Measurements from ENCODE around the gene AGO3. TPM values are rescaled to one million over a fixed set of nuclear protein-coding genes. Genes with fewer than 3 reads are reported as not detected.

AGO3 gene
- total RNA-seq, 1 experiment from 2014 or later = 39.4 TPM

DNA sequence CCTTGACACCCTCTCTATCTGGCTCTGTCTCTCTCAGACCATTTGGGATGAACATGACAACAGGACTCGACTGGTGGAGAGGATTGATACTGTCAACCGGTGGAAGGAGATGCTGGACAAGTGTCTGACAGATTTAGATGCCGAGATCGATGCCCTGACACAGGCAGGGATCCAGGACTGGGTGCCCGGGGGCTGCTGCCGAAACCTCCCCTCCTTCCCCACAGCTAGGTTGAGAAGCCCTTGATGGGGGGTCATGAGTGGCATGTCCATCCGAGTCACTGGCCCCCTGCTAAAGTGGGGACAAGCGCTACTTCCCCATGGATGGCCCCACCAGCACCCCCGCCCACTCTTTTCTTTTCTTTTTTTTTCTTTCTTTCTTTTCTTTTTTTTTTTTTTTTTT is 154.2 kb downstream of the AGO3 start:
- H3K27me3 ChIP-seq (ENCODE audit: control insufficient read depth, insufficient read depth, low read length) = no peaks in the 10 kb centered on the region
- ATAC-seq (no peak), DNase-seq (ENCODE audit: low read depth, low spot score) (no peak)
- H3K27ac ChIP-seq (ENCODE audit: low read length) = no peak overlapping the region
- H3K4me1 ChIP-seq (ENCODE audit: control insufficient read depth, insufficient read depth, low read length) = no peaks in the 10 kb centered on the region; the same call in 1 of the 2 replicates
- in situ Hi-C loops (cut with HindIII; ENCODE audit: low pct_unique_long_range_greater_than_20kb, low sequenced_read_pairs) = no loop called here
- intact Hi-C loops (cut with micrococcal nuclease; ENCODE audit: unreplicated experiment) = no loop called here
- CTCF ChIA-PET = no interaction called here
- no TSS peak for BruUV-seq (replicated peaks)
- H3K36me3 ChIP-seq (ENCODE audit: control insufficient read depth, insufficient read depth, low read length) = peaks cover 4% of the 10 kb centered on the region; the same call in 1 of the 2 replicates
- H3K4me3 ChIP-seq (ENCODE audit: low read depth in 2 of 2, low read length in 2 of 2) = no peak overlapping the region
- TF ChIP-seq SIN3A (IDR thresholded peaks at IDR 0.05; ENCODE audit: borderline replicate concordance, insufficient read depth, low read depth, low read length) (no peak), TCF7L2 (IDR thresholded peaks at IDR 0.05; ENCODE audit: low read depth, low read length) (no peak)
- TF ChIP-seq, protein P1, sequence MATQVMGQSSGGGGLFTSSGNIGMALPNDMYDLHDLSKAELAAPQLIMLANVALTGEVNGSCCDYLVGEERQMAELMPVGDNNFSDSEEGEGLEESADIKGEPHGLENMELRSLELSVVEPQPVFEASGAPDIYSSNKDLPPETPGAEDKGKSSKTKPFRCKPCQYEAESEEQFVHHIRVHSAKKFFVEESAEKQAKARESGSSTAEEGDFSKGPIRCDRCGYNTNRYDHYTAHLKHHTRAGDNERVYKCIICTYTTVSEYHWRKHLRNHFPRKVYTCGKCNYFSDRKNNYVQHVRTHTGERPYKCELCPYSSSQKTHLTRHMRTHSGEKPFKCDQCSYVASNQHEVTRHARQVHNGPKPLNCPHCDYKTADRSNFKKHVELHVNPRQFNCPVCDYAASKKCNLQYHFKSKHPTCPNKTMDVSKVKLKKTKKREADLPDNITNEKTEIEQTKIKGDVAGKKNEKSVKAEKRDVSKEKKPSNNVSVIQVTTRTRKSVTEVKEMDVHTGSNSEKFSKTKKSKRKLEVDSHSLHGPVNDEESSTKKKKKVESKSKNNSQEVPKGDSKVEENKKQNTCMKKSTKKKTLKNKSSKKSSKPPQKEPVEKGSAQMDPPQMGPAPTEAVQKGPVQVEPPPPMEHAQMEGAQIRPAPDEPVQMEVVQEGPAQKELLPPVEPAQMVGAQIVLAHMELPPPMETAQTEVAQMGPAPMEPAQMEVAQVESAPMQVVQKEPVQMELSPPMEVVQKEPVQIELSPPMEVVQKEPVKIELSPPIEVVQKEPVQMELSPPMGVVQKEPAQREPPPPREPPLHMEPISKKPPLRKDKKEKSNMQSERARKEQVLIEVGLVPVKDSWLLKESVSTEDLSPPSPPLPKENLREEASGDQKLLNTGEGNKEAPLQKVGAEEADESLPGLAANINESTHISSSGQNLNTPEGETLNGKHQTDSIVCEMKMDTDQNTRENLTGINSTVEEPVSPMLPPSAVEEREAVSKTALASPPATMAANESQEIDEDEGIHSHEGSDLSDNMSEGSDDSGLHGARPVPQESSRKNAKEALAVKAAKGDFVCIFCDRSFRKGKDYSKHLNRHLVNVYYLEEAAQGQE (IDR thresholded peaks at IDR 0.05; ENCODE audit: insufficient read depth in 1 of 2, low read depth in 2 of 2, low read length in 1 of 2) = no peak
- no peaks in the 10 kb centered on the region for H3K9me3 ChIP-seq (ENCODE audit: control insufficient read depth, insufficient read depth, low read depth, low read length)
- POLR2A ChIA-PET = no interaction called here

DNA sequence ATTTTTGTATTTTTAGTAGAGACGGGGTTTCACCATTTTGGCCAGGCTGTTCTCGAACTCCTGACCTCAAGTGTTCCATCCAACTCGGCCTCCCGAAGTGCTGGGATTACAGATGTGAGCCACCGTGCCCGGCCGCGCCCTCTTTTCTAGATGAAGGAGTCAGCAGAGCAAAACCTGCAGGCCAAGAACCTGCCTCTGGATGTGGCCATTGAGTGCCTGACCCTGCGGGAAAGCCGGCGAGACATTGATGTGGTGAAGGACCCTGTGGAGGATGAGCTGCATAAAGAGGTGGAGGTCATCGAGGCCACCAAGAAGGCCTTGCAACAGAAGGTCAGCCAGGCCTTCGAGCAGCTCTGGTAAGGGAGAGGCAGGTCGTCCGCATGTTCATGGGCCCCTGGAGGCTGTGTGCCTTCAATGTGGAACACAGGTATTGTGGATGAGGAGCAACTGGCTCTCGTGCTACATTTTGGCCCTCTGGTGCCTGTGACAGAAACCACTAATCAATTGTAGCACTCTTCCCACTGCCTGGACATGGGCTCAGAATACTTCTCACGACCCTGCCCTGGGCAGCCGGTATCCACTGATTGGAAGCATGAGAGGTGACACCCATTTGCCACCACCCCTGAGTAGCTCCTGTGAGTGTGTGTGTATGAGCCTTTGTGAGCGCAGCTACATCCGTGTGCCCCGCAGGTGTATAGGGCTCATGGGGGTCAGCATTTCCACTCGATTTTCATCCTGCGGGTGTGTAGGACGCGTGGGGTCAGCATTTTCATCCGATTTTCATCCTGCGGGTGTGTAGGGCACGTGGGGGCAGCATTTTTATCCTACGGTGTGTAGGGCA is 155.0 kb downstream of the AGO3 start:
- intact Hi-C loops (cut with micrococcal nuclease; ENCODE audit: unreplicated experiment) = no loop called here

More for the DNA sequence above, 155.0 kb downstream of the AGO3 start:
- ChIA-PET CTCF (interaction anchor here (1.4 kb wide), 1 partner anchor 52 kb away, joined by 3 read pairs; no protein-coding TSS in a partner anchor), POLR2A (no interaction called here)
- Histone ChIP-seq H3K27ac (ENCODE audit: low read length) (no peak overlapping the region), H3K27me3 (ENCODE audit: control insufficient read depth, insufficient read depth, low read length) (no peaks in the 10 kb centered on the region), H3K36me3 (ENCODE audit: control insufficient read depth, insufficient read depth, low read length) (peaks cover 4% of the 10 kb centered on the region; the same call in 1 of the 2 replicates), H3K4me1 (ENCODE audit: control insufficient read depth, insufficient read depth, low read length) (no peaks in the 10 kb centered on the region; the same call in 1 of the 2 replicates), H3K4me3 (ENCODE audit: low read depth in 2 of 2, low read length in 2 of 2) (no peak overlapping the region), H3K9me3 (ENCODE audit: control insufficient read depth, insufficient read depth, low read depth, low read length) (no peaks in the 10 kb centered on the region)
- DNase-seq (ENCODE audit: low read depth, low spot score) (no peak), ATAC-seq (no peak)
- in situ Hi-C loops (cut with HindIII; ENCODE audit: low pct_unique_long_range_greater_than_20kb, low sequenced_read_pairs) = no loop called here
- TF ChIP-seq, protein P1 (IDR thresholded peaks at IDR 0.05; ENCODE audit: insufficient read depth in 1 of 2, low read depth in 2 of 2, low read length in 1 of 2) = no peak
- TF ChIP-seq TCF7L2 (IDR thresholded peaks at IDR 0.05; ENCODE audit: low read depth, low read length) (no peak), POLR2AphosphoS5 (IDR thresholded peaks at IDR 0.05; ENCODE audit: low read depth, low read length) (no peak), SIN3A (IDR thresholded peaks at IDR 0.05; ENCODE audit: borderline replicate concordance, insufficient read depth, low read depth, low read length) (no peak)
- TF ChIP-seq, protein P2, sequence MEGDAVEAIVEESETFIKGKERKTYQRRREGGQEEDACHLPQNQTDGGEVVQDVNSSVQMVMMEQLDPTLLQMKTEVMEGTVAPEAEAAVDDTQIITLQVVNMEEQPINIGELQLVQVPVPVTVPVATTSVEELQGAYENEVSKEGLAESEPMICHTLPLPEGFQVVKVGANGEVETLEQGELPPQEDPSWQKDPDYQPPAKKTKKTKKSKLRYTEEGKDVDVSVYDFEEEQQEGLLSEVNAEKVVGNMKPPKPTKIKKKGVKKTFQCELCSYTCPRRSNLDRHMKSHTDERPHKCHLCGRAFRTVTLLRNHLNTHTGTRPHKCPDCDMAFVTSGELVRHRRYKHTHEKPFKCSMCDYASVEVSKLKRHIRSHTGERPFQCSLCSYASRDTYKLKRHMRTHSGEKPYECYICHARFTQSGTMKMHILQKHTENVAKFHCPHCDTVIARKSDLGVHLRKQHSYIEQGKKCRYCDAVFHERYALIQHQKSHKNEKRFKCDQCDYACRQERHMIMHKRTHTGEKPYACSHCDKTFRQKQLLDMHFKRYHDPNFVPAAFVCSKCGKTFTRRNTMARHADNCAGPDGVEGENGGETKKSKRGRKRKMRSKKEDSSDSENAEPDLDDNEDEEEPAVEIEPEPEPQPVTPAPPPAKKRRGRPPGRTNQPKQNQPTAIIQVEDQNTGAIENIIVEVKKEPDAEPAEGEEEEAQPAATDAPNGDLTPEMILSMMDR (IDR thresholded peaks at IDR 0.05) = no peak
- no TSS peak for BruUV-seq (replicated peaks)

Data from Panc1 (cell line).